ENCODE data around the gene GRID2. TPM values are rescaled to one million over a fixed set of nuclear protein-coding genes. Genes with fewer than 3 reads are reported as not detected.

The GRID2 gene
- total RNA-seq: not detected

DNA sequence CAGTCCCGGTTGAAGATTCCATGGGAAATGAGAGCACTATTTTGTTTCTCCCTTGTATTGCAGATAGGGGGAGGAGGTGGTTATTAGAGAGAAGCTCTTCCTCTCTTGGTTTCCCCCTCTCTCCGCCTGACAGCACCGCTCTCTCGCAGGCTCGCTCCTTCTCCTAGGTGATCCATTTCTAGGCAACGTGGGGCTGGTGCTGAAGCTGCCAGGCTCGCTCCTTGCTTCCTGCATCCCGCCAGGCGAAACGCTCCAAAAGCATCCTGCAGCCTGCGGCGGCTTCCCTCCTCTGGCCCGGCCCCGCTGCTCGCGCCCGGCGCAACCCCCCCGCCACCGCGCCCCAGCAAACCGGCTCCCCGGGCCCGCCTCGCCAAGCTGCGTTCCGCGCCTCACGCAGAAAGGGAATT lies at the start of gene GRID2:
TSS of gene GRID2 (plus strand) at position 346 of the 407 bp plus-strand sequence.
- Mint-ChIP-seq H3K27me3 (peaks cover 58% of the 10 kb centered on the region), H3K4me1 (peaks cover 6% of the 10 kb centered on the region), H3K9me3 (no peaks in the 10 kb centered on the region), H3K4me3 (no peak within 1 kb of the TSS), H3K27ac (no peak within 1 kb of the TSS), H3K36me3 (peaks cover 2% of the 10 kb centered on the region)
- no peak for DNase-seq

DNA sequence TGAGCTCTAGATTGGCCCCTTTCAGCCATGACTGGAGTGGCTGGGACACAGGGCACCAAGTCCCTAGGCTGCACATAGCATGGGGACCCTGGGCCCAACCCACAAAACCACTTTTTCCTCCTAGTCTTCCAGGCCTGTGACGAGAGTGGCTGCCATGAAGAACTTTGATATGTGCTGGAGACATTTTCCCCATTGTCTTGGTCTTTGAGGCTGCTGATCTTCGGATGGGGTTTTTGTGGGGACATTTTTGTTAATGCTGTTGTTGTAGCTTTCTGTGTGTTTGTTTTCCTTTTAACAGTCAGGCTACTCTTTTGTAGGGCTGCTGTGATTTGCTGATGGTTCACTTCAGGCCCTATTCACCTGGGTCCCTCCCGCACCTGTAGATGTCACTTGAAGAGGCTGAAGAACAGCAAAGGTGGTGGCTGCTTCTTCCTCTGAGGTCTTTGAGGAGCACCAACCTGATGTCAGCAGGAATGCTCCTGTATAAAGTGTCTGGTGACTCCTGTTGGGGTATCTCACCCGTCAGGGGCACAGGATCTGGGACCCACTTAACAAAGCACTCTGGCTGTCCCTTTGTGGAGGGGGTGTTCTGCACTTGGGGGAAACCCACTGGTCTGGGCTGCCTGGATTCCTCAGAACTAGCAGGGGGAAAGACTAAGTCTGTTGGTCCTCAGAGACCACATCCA lies 49.6 kb upstream of the GRID2 start:
- no peak overlapping the region for H3K4me3 Mint-ChIP-seq
- H3K27ac Mint-ChIP-seq: no peak overlapping the region
- no peaks in the 10 kb centered on the region for H3K36me3 Mint-ChIP-seq
- H3K9me3 Mint-ChIP-seq: peaks cover 17% of the 10 kb centered on the region
- no peaks in the 10 kb centered on the region for H3K27me3 Mint-ChIP-seq
- no peak for DNase-seq
- H3K4me1 Mint-ChIP-seq: no peaks in the 10 kb centered on the region

DNA sequence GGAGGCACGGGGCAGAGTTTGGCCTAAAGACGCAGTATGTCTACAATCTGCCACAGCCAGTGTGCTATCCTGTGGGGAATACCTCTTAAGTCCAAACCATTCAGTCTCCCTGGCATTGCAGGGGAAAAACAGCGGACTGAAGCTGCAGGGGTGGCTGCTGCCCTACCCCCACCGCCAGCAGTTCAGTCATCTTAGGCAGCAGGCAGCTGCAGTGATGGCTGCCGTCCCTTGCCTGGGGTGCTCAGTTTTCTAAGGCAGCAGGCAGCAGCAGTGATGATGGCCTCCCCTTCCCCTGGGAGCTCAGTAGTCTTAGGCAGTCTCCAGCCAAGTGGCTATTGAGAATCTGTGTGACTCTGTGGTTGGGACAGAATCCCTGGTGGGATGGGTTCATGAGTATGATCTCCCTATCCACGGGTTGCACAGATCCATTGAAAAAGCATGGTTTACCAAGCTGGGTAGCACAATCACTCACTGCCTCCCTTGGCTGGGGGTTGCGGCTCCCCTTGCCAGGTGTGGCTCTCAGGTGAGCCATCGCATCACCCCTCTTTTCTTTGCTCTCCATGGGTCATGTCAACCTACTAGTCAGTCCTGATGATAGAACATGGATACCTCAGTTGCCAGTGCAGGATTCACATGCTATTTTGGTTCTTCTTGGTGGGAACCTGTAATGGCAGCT lies 48.9 kb upstream of the GRID2 start:
- Mint-ChIP-seq H3K36me3 (no peaks in the 10 kb centered on the region), H3K27me3 (no peaks in the 10 kb centered on the region), H3K4me1 (no peaks in the 10 kb centered on the region), H3K4me3 (no peak overlapping the region), H3K27ac (no peak overlapping the region), H3K9me3 (peaks cover 17% of the 10 kb centered on the region)
- DNase-seq: no peak

DNA sequence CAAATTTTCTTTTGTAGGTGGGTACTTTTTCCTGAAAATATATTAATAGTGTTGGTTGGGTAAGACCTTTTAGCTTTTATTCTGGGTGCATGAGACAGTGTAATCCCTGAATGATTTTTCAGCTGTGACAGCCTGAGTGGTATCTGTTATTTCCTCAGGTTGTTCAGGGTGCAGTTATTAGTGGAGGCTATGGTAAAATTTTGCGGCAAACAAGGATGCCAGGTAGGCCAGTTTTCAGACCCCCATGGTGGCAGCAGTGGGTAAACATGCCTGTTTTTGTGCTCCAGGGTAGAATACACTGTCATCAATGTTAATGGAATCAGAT lies 47.9 kb upstream of the GRID2 start:
- DNase-seq: no peak
- no peaks in the 10 kb centered on the region for H3K36me3 Mint-ChIP-seq
- H3K4me3 Mint-ChIP-seq: no peak overlapping the region
- peaks cover 15% of the 10 kb centered on the region for H3K9me3 Mint-ChIP-seq
- no peaks in the 10 kb centered on the region for H3K4me1 Mint-ChIP-seq
- H3K27me3 Mint-ChIP-seq: no peaks in the 10 kb centered on the region
- H3K27ac Mint-ChIP-seq: no peak overlapping the region

DNA sequence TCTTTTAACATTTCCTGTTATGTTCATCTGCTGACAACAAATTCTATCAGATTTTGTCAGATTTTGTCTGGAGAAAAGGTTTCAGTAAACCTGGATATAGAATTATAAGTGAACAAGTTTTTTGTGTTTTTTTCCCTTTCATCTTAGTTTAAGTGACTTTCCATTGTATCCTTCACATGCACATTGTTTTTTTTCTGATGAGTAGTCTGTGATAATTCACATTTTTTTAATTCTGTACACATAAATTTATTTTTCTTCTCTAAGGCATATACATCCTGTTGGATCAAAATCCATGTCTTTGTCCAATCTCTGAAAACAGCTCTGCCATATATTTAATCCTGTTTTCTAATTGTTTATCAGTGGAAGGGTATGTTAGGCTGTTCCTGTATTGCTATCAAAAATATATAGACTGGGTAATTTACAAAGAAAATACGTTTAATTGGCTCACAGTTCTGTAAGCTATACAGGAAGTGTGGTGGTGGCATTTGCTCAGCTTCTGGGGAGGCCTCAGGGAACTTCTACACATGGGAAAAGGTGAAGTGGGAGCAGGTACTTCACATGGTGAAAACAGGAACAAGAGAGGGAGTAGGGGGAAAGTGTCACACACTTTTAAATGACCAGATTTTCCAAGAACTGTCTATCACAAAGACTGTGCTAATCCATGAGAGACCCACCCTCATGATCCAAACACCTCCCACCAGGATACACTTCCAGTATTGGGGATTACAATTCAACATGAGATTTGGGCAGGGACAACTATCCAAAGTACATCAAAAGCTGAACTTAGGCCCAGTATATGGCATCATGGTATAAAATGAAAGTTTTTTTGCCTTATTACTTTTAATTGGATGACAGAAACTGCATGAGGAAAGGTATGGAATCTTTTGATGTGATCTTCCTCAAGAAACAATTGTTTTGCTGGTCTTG lies 45.6 kb upstream of the GRID2 start:
- Mint-ChIP-seq H3K27ac (no peak overlapping the region), H3K4me1 (no peaks in the 10 kb centered on the region), H3K9me3 (peaks cover 6% of the 10 kb centered on the region), H3K36me3 (no peaks in the 10 kb centered on the region), H3K27me3 (no peaks in the 10 kb centered on the region), H3K4me3 (no peak overlapping the region)
- no peak for DNase-seq

DNA sequence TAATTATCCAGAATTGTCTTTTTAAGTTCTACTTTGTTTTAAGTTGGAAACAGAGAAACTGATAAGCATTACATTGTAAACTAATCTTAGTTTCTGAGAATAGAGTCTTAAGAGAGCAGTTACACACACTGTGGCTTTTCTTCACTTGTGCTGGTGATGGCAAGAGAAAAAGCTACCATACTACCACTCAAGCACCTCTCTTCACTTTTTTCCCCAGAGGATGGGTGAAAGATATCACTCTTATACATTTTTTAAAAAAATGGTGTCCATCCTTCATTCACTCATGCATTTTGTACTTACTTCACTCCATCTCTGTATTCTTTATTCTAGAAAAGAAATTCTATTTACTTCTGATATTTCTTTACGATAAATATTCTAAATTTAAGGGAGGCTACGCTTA lies 42.5 kb upstream of the GRID2 start:
- H3K4me3 Mint-ChIP-seq: no peak overlapping the region
- H3K4me1 Mint-ChIP-seq: no peaks in the 10 kb centered on the region

DNA sequence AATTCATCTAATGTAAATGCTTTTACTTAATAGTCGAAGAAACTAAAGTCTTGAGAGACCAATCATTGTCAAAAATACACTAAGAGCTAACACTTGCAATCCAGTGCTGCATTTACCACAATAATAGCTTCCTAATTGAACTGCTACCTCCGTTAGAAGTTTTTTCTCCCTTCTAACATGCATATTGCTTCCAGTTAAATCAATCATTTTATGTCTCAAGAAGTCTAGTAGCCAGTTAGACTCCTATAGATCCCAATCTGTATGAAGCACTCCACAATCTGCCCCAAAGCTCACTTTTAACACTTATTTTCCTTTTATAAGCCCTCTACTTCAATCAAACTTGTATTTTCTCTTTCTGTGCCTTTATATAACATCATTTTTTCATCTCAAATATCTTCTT lies 41.4 kb upstream of the GRID2 start:
- Mint-ChIP-seq H3K4me1 (no peaks in the 10 kb centered on the region), H3K9me3 (no peaks in the 10 kb centered on the region), H3K4me3 (no peak overlapping the region), H3K36me3 (no peaks in the 10 kb centered on the region), H3K27ac (no peak overlapping the region), H3K27me3 (no peaks in the 10 kb centered on the region)
- DNase-seq: no peak

More for the DNA sequence above, 42.5 kb upstream of the GRID2 start:
- Mint-ChIP-seq H3K27me3 (no peaks in the 10 kb centered on the region), H3K27ac (no peak overlapping the region), H3K9me3 (peaks cover 1% of the 10 kb centered on the region), H3K36me3 (no peaks in the 10 kb centered on the region)
- DNase-seq: no peak

DNA sequence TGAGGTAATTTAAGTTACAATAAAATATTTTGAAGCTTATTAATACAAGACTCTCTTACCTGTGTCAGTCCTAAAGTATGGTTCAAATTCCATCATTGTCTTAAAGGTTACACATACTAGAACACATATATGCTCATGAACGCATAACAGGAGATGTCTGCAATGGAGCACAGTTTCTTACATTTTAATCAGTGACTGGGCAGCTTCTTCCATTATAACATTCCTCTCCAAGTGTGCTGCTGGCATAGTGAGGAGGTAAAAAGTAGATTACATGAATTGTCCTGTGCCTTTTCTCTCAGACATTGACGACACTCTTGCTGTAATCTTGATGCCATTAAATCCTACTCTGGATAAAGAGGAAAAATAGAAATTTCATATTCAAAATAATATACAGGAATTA lies 40.8 kb upstream of the GRID2 start:
- Mint-ChIP-seq H3K27me3 (no peaks in the 10 kb centered on the region), H3K27ac (no peak overlapping the region), H3K4me1 (no peaks in the 10 kb centered on the region), H3K36me3 (no peaks in the 10 kb centered on the region), H3K4me3 (no peak overlapping the region), H3K9me3 (no peaks in the 10 kb centered on the region)
- DNase-seq: no peak

DNA sequence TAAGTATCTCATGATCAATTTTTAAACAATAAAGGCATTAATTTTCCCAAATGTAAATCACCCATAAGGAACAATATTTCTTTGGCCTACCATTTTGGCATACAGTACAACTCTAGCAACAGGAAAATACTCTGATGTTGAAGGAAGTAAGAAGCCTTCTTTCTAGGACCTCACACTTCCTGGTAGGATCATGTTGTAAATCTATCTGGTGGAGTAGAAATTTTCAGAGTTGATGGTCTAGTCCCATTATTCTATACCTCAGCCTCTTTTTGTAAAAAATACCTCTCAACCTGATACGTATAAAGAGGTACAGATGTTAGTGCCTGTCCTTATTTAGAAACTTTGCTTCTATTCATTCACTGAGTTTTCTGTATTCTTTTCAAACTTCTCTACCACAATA lies 40.2 kb upstream of the GRID2 start:
- Mint-ChIP-seq H3K27me3 (no peaks in the 10 kb centered on the region), H3K9me3 (no peaks in the 10 kb centered on the region), H3K4me3 (no peak overlapping the region), H3K4me1 (no peaks in the 10 kb centered on the region), H3K27ac (no peak overlapping the region), H3K36me3 (no peaks in the 10 kb centered on the region)
- DNase-seq: no peak

DNA sequence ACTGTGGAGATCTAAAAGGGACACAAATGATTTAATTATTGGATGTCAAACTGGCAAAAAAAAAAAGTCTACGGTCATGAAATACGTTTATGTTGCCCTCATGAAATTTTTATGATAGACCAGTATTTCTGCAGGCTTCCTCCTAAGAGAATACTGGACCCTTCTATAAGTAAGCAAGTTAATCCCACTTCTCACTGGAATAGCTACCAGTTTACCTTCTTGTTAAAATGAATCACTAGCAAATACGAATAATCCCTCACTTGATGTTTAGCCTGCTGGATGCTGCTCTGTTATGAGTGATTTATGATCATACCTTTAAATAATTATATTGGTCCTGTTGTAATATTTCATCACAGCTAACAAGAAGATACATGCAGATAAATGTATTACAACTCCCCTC lies 39.6 kb upstream of the GRID2 start:
- Mint-ChIP-seq H3K27ac (no peak overlapping the region), H3K9me3 (no peaks in the 10 kb centered on the region), H3K4me1 (no peaks in the 10 kb centered on the region), H3K4me3 (no peak overlapping the region), H3K27me3 (no peaks in the 10 kb centered on the region), H3K36me3 (no peaks in the 10 kb centered on the region)
- DNase-seq: no peak

DNA sequence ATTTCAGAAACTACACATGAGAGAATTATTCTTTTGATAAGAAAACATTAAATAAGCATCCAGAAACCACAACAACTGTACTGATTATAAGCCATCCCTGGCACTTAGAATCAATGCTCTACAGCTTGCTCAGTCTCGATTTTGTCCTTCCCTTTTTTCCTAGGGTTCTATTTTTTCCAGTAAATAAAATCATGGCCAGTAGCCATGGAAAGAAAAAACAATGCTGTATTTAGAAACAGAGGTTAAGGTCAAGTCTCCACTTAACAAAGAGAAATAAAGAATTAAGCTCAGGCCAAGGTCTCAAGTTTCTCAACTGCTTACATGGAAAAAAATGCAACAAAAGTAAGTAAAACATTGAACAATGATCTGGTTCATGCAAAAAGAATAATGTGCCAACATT lies 38.7 kb upstream of the GRID2 start:
- H3K9me3 Mint-ChIP-seq: no peaks in the 10 kb centered on the region
- H3K4me3 Mint-ChIP-seq: no peak overlapping the region
- H3K4me1 Mint-ChIP-seq: no peaks in the 10 kb centered on the region
- H3K27ac Mint-ChIP-seq: no peak overlapping the region
- H3K27me3 Mint-ChIP-seq: no peaks in the 10 kb centered on the region
- DNase-seq: no peak
- H3K36me3 Mint-ChIP-seq: no peaks in the 10 kb centered on the region

DNA sequence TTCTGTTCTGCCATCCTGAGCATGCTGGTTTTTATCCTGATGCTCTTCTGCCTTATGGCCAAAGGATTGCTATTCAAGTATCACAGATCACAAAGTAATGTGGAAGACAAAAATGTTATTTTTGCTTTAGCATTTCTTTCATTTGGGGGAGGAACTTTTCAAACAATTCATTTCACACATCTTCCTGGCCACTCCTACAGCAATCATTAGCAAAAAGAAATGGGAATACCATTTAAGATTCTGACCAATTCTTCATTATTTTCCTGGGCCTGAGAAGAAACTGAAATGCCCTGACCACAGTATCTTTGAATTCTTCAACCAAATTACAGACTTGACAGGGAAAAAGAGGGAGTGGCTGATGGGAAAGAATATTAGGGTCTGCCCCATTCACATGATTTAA lies 38.0 kb upstream of the GRID2 start:
- Mint-ChIP-seq H3K4me3 (no peak overlapping the region), H3K27ac (no peak overlapping the region), H3K4me1 (no peaks in the 10 kb centered on the region), H3K9me3 (no peaks in the 10 kb centered on the region), H3K36me3 (no peaks in the 10 kb centered on the region), H3K27me3 (no peaks in the 10 kb centered on the region)
- DNase-seq: no peak

DNA sequence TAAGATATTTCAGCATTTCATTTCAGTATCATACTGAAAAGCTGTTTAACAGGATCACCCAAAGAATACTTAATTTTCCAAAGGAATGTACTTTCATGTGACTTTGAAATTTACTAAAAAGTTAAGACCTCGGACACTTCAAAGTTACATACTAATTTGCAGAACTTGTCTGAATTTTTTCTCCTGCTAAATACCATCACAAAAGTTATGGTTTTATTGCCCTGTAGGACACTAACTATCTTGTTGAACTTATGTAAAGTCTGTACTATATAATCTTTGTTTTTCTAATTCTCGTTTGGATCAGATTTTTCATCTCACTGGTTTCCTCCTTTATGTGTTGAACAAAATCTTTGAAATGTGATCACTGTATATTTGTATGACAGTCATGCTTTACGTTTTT lies 37.2 kb upstream of the GRID2 start:
- H3K36me3 Mint-ChIP-seq: no peaks in the 10 kb centered on the region
- DNase-seq: no peak
- no peaks in the 10 kb centered on the region for H3K27me3 Mint-ChIP-seq
- H3K27ac Mint-ChIP-seq: no peak overlapping the region
- no peaks in the 10 kb centered on the region for H3K4me1 Mint-ChIP-seq
- H3K9me3 Mint-ChIP-seq: no peaks in the 10 kb centered on the region
- no peak overlapping the region for H3K4me3 Mint-ChIP-seq

DNA sequence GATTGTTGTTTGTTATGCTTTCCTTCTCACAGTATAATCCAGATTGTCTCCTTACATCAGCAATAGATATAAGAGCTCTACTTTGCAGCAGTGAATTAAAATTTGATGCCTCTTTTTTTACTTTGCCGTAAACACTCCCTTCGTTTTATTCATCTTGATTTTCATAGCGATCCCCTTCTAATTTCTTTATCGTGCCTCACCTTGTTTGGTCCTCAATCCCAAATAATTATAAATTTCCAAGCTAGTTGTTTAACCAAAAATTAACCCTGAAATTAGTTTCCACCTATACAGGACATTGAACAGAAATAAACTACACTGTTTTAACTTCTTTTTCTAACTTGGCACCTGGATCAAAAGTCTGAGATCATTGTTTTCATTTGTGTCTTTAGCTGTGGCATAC lies 35.1 kb upstream of the GRID2 start:
- no peaks in the 10 kb centered on the region for H3K4me1 Mint-ChIP-seq
- H3K27me3 Mint-ChIP-seq: no peaks in the 10 kb centered on the region

DNA sequence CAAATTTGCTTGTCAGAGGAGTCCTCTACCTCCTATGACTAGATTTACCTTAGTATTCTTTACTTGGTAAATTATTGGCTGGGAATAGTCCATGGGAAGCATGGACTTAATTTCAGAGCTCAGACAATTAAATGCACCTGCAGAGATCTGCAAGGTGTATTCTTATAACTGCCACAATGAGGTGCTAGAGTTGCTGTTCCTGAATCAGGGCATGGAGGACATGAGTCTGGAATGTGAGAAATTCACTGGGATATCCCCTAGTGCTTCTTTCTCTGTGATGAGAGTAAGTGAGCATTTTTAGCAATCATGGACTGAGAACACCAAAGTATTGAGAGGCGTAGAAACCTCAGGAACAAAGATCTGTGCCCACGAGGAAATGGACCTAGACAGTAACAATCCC lies 32.9 kb upstream of the GRID2 start:
- Mint-ChIP-seq H3K27me3 (no peaks in the 10 kb centered on the region), H3K36me3 (no peaks in the 10 kb centered on the region), H3K4me3 (no peak overlapping the region), H3K9me3 (no peaks in the 10 kb centered on the region), H3K27ac (no peak overlapping the region), H3K4me1 (no peaks in the 10 kb centered on the region)
- no peak for DNase-seq

More for the DNA sequence above, 35.1 kb upstream of the GRID2 start:
- no peak overlapping the region for H3K4me3 Mint-ChIP-seq
- no peaks in the 10 kb centered on the region for H3K9me3 Mint-ChIP-seq
- H3K36me3 Mint-ChIP-seq: no peaks in the 10 kb centered on the region
- H3K27ac Mint-ChIP-seq: no peak overlapping the region
- no peak for DNase-seq

Measured in activated naive CD8-positive, alpha-beta T cell treated with anti-CD3 and anti-CD28 coated beads for 36 hours (primary cell).